T-helper 1 cell treated with Interleukin-12 subunit alpha and Interleukin-12 subunit beta and Interleukin-4 antibody, amounts not matched to agents 30 μg/mL and 1 μg/mL, for 36 hours (primary cell): ENCODE results near the gene RPUSD3.

ENCODE experiments used
- H3K27ac Mint-ChIP-seq: one replicate; pipeline ENCODE4 v1.8.0; 2021; ENCODE audit warnings: mild to moderate bottlenecking, mixed read lengths
- H3K27me3 Mint-ChIP-seq: one replicate; pipeline ENCODE4 v1.8.0; 2021; ENCODE audit warnings: low read depth, mixed read lengths
- H3K36me3 Mint-ChIP-seq: one replicate; pipeline ENCODE4 v1.8.0; 2021; ENCODE audit warnings: low read depth, mixed read lengths
- H3K4me1 Mint-ChIP-seq: one replicate; pipeline ENCODE4 v1.8.0; 2021; ENCODE audit warnings: low read depth, mixed read lengths
- H3K4me3 Mint-ChIP-seq: one replicate; pipeline ENCODE4 v1.8.0; 2021; ENCODE audit warnings: mild to moderate bottlenecking, moderate library complexity, mixed read lengths
- H3K9me3 Mint-ChIP-seq: one replicate; pipeline ENCODE4 v1.8.0; 2021; ENCODE audit warnings: mixed read lengths

Gene RPUSD3

GRCh38 chr3:9809239-9809614 lies 34.6 kb downstream of the RPUSD3 start:
- Mint-ChIP-seq H3K27me3 (no peaks in the 10 kb centered on the region), H3K4me1 (peaks cover 34% of the 10 kb centered on the region), H3K27ac (peak overlapping the region; percentile 92), H3K36me3 (peaks cover 43% of the 10 kb centered on the region), H3K9me3 (no peaks in the 10 kb centered on the region), H3K4me3 (peak overlapping the region; percentile 80)

GRCh38 chr3:9808345-9809037 lies 35.3 kb downstream of the RPUSD3 start:
- Mint-ChIP-seq H3K36me3 (peaks cover 48% of the 10 kb centered on the region), H3K27me3 (no peaks in the 10 kb centered on the region), H3K9me3 (no peaks in the 10 kb centered on the region), H3K27ac (peak overlapping the region; percentile 92), H3K4me3 (no peak overlapping the region), H3K4me1 (peaks cover 36% of the 10 kb centered on the region)

- H3K27ac Mint-ChIP-seq, result peak overlapping the region; percentile 92
- peaks cover 48% of the 10 kb centered on the region for H3K36me3 Mint-ChIP-seq
- H3K9me3 Mint-ChIP-seq, result no peaks in the 10 kb centered on the region
- no peaks in the 10 kb centered on the region for H3K27me3 Mint-ChIP-seq
- H3K4me1 Mint-ChIP-seq, result peaks cover 41% of the 10 kb centered on the region
- H3K4me3 Mint-ChIP-seq, result no peak overlapping the region
Measured at GRCh38 chr3:9807981-9808344, 35.8 kb downstream of the RPUSD3 start.

- Mint-ChIP-seq H3K4me1 (peaks cover 41% of the 10 kb centered on the region), H3K27ac (no peak overlapping the region), H3K27me3 (no peaks in the 10 kb centered on the region), H3K4me3 (no peak overlapping the region), H3K36me3 (peaks cover 50% of the 10 kb centered on the region), H3K9me3 (no peaks in the 10 kb centered on the region)
Measured at GRCh38 chr3:9806688-9807589, 36.9 kb downstream of the RPUSD3 start.

- Mint-ChIP-seq H3K27ac (no peak overlapping the region), H3K4me1 (peaks cover 34% of the 10 kb centered on the region), H3K9me3 (no peaks in the 10 kb centered on the region), H3K27me3 (no peaks in the 10 kb centered on the region), H3K36me3 (peaks cover 47% of the 10 kb centered on the region), H3K4me3 (no peak overlapping the region)
Measured at GRCh38 chr3:9806137-9806536, 37.7 kb downstream of the RPUSD3 start.

- Mint-ChIP-seq H3K4me1 (peaks cover 27% of the 10 kb centered on the region), H3K27ac (no peak overlapping the region), H3K4me3 (no peak overlapping the region), H3K36me3 (peaks cover 48% of the 10 kb centered on the region), H3K9me3 (no peaks in the 10 kb centered on the region), H3K27me3 (no peaks in the 10 kb centered on the region)
Measured at GRCh38 chr3:9804996-9805395, 38.8 kb downstream of the RPUSD3 start.

GRCh38 chr3:9803494-9803893 lies 40.3 kb downstream of the RPUSD3 start:
- peaks cover 16% of the 10 kb centered on the region for H3K4me1 Mint-ChIP-seq
- no peaks in the 10 kb centered on the region for H3K27me3 Mint-ChIP-seq
- peak overlapping the region; percentile 38 for H3K27ac Mint-ChIP-seq
- H3K4me3 Mint-ChIP-seq, result no peak overlapping the region
- peaks cover 49% of the 10 kb centered on the region for H3K36me3 Mint-ChIP-seq
- H3K9me3 Mint-ChIP-seq, result no peaks in the 10 kb centered on the region

GRCh38 chr3:9800529-9800928 lies 43.3 kb downstream of the RPUSD3 start:
- no peaks in the 10 kb centered on the region for H3K27me3 Mint-ChIP-seq
- no peak overlapping the region for H3K4me3 Mint-ChIP-seq
- H3K9me3 Mint-ChIP-seq, result no peaks in the 10 kb centered on the region
- H3K4me1 Mint-ChIP-seq, result peaks cover 19% of the 10 kb centered on the region
- no peak overlapping the region for H3K27ac Mint-ChIP-seq
- peaks cover 55% of the 10 kb centered on the region for H3K36me3 Mint-ChIP-seq

GRCh38 chr3:9797196-9797945 lies 46.4 kb downstream of the RPUSD3 start:
- peaks cover 25% of the 10 kb centered on the region for H3K4me1 Mint-ChIP-seq
- no peak overlapping the region for H3K4me3 Mint-ChIP-seq
- no peaks in the 10 kb centered on the region for H3K9me3 Mint-ChIP-seq
- H3K27me3 Mint-ChIP-seq, result no peaks in the 10 kb centered on the region
- no peak overlapping the region for H3K27ac Mint-ChIP-seq
- peaks cover 47% of the 10 kb centered on the region for H3K36me3 Mint-ChIP-seq

GRCh38 chr3:9795207-9795606 lies 48.6 kb downstream of the RPUSD3 start:
- Mint-ChIP-seq H3K27me3 (no peaks in the 10 kb centered on the region), H3K27ac (peak overlapping the region; percentile 43), H3K4me3 (peak overlapping the region; percentile 59), H3K9me3 (no peaks in the 10 kb centered on the region), H3K36me3 (peaks cover 49% of the 10 kb centered on the region), H3K4me1 (peaks cover 41% of the 10 kb centered on the region)

GRCh38 chr3:9794400-9794799 lies 49.4 kb downstream of the RPUSD3 start:
- Mint-ChIP-seq H3K27ac (peak overlapping the region; percentile 47), H3K9me3 (no peaks in the 10 kb centered on the region), H3K4me1 (peaks cover 43% of the 10 kb centered on the region), H3K27me3 (no peaks in the 10 kb centered on the region), H3K4me3 (peak overlapping the region; percentile 99), H3K36me3 (peaks cover 49% of the 10 kb centered on the region)

- Mint-ChIP-seq H3K9me3 (no peaks in the 10 kb centered on the region), H3K4me3 (peak overlapping the region; percentile 99), H3K4me1 (peaks cover 45% of the 10 kb centered on the region), H3K27me3 (no peaks in the 10 kb centered on the region), H3K27ac (peak overlapping the region; percentile 99), H3K36me3 (peaks cover 53% of the 10 kb centered on the region)
Measured at GRCh38 chr3:9793161-9793781, 50.5 kb downstream of the RPUSD3 start.

- Mint-ChIP-seq H3K4me1 (peaks cover 47% of the 10 kb centered on the region), H3K36me3 (peaks cover 51% of the 10 kb centered on the region)
Measured at GRCh38 chr3:9792405-9793160, 51.2 kb downstream of the RPUSD3 start, which contains the start of the genes ARPC4 and TADA3. Gene ARPC4 (plus strand): TSS chr3:9793082. CDS start chr3:9793122, 40 bp downstream. Gene TADA3 (minus strand): TSS chr3:9792473. CDS start chr3:9791466, 1,007 bp downstream.

More at GRCh38 chr3:9792405-9793160, 51.2 kb downstream of the RPUSD3 start, which contains the start of the genes ARPC4 and TADA3:
- no peaks in the 10 kb centered on the region for H3K27me3 Mint-ChIP-seq
- H3K27ac Mint-ChIP-seq, result peak within 1 kb of the TSS; percentile 99
- peak within 1 kb of the TSS; percentile 99 for H3K4me3 Mint-ChIP-seq
- H3K9me3 Mint-ChIP-seq, result no peaks in the 10 kb centered on the region
